OCI-LY7 (cell line): ENCODE results near the gene NCOA3.

ENCODE experiments used
- CTCF ChIP-seq: fragments of 200-600 bp; sonication (generic); conservative IDR thresholded peaks from 2 replicates; pipeline ENCODE4 v1.5.1; 2014; ENCODE audit warnings: mild to moderate bottlenecking, antibody characterized with exemption, low read length, moderate library complexity, mixed read lengths
- EZH2phosphoT487 ChIP-seq: fragments of 200-600 bp; sonication (generic); IDR thresholded peaks from 2 replicates; pipeline ENCODE4 v1.6.1; 2018; ENCODE audit warnings: low read depth, borderline replicate concordance, mild to moderate bottlenecking, mixed run types, antibody characterized with exemption, low read length, moderate library complexity, mixed read lengths

- TF ChIP-seq CTCF (no peak), EZH2phosphoT487 (no peak)
Observed at GRCh38 chr20:47502271-47503239, 868 bp downstream of the NCOA3 start.
